ENCODE data around the gene SLC25A10.

The SLC25A10 gene

DNA sequence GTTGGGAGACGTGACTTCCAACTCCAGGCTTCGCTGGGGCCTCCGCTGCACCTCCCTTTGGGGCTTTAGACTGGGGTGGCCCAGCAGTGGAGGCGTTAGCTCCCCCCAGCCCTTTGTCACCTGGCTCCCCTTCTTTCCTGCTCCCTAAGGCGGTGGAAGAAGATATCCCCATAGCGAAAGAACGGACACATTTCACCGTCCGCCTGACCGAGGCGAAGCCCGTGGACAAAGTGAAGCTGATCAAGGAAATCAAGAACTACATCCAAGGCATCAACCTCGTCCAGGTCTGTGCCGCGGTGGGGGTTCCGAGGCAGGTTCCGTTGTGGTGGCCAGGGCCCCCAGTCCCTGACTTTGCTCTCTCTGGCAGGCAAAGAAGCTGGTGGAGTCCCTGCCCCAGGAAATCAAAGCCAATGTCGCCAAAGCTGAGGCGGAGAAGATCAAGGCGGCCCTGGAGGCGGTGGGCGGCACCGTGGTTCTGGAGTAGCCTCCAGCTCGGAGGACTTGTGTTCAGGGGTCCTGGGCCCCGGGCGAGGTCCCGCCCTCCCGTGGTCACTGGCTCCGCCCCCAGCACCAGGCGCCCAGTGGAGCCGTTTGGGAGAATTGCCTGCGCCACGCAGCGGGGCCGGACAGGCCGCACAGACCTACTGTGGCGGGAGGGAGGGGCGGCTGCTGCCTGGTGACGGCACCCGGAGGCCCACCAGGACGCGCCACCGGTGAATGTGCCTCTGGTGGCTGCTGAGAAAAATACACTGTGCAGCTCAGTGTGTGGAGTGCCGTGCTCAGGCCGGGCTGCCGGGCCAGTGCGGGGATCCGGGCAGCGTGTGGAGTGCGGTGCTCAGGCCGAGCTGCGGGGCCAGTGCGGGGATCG lies 5.1 kb upstream of the SLC25A10 start:
- no peak for DNase-seq

DNA sequence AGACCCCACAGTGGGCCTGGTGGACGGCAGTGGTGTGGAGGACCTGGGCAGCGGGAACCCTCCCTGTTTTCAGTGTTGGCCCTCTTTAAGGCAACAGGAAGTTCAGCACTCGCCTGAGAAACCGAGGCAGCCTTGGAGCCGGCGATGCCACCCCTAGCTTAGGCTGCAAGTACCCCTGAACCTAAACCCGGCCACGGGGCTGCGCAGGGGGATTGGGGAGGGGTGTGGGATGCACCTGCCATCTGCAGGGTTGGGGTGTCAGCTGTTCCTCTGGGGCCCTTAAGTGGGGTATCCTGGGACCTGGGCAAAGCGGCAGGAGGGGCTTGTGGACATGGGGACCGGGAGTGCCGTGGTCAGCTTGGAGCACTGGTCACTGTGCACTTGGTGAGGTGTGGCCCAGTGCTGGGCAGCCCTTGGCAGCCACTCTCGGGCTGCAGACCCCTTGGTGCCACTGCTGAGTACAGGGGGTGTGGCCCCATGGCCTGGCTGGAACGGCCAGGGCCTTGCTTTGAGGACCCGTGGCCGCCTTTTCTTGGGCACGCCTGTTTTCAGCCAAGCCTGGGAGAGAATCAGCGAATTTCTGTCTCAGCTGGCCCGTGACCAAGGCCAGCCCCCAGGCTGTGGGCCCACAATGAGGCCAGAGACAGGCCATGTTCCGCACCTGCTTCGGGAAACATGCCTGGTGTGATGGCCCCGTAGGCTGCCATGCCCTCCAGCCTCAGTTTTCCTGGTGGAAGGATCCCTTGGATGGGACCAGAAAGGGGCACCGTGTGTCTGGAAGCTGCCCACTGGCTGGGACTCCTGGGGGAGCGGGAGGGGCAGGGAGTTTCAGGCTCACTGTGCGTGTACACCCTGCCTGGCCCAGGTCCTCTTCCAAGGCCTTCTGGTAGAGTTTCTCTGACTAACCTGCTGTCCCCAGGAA lies 4.1 kb upstream of the SLC25A10 start:
- DNase-seq = no peak

DNA sequence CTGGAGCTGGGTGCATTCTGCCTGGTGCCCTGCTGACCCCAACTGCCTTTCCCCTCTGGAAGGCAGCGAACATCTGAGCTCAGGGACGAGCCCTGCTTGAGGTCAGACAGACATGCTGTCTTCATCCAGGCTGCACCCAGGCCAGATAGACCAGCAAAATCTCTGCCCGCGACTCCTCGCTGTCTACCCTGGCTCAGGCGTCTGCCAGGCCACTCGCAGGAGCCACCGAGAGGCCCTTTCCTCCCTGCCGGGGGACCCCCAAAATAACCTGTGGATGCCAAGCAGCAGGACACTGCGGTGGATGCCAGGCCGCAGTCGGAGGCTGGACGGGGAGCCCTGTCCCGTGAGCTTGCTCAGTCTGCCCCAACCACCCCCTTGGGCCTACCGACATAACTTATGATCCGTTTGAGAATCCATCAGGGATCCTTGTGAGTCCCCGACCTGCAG lies 3.3 kb upstream of the SLC25A10 start:
- no peak for DNase-seq

DNA sequence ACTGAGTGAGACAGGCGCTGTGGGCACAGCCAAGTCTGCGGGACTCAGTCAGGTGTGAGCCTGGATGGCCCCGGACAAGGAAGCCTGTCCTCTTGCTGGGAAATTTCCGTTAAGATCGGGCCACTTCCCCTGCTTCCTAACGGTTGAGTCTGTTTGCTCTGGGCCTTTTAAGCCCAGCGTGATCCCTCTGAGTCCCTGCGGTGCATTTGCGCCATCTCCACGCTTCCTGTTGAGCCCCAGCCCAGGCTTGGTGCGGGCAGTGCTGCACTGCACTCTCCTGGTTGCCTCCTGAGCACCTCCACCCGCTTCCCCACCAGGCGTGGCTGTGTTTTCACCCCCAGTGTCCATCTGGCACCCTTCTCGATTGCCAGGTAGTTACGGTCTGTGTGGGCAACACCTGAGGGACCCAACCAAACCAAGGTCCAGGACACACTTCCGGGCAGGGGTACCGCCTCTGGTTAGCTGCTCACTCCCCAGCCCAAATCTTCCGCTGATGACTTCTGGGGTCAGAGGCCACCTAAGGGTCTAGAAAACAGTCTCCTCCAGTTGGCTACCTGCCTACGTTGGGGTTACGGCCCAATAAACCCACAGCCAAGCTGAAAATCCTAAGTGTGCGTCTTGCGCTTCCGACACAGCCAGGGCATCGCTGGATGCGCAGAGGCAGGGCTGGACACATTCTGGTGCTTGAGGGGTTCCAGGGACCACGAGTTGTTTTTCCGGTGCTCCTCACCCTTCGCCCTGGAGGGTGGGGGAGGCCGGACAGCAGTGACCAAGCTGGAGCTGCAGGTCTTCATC lies 1.4 kb upstream of the SLC25A10 start:
- DNase-seq = no peak

DNA sequence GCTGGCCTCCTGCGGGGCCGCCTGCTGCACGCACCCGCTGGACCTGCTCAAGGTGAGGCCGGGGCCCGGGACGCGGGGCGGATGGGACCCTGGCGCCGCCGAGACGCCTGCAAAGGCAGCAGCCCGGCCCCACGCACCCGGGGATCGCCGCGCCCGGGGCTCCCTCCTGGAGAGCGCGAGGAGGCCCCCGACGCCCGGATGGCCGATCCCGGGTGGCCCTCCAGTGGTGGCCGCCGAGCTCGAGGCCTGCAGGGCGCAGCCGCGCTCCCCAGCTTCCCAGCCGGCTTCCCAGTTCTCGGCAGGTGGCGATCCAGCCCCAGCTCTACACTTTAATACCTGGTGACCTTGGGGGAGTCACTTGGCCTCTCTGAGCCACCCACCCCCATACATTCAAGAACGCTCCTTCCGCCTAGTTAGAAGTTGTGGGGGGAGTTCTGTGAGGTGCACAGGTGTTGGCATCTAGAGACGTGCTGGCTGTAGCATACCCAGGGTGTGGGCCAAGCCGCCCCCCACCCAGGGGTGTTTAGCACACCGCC lies 452 bp downstream of the SLC25A10 start:
- no peak for DNase-seq

DNA sequence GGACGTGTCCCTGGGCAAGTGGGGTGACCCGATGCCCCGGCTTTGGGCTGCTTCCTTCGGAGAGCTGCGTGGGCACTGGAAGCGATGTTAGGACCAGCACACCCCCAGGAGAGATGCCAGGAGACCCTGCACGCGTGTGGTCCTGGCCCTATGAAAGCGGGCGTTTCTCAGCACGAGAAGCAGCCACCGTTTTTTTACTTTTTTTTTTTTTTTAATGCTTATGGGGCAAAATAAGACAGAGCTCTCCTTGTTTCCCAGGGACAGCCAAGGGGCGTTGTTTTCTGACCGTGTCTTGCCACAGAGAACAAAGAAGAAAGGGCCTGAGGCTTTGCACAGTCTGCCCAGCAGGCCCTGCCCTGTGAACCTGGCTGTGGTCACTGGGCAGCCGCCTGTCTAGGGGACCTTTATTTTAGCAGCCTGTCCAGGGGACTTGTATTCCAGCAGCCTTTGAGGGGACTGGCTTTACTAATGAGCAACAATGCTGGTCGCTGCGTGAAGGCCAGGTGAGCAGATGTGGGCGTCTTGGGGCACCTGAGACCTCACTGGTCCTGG lies 996 bp downstream of the SLC25A10 start:
- DNase-seq = no peak

DNA sequence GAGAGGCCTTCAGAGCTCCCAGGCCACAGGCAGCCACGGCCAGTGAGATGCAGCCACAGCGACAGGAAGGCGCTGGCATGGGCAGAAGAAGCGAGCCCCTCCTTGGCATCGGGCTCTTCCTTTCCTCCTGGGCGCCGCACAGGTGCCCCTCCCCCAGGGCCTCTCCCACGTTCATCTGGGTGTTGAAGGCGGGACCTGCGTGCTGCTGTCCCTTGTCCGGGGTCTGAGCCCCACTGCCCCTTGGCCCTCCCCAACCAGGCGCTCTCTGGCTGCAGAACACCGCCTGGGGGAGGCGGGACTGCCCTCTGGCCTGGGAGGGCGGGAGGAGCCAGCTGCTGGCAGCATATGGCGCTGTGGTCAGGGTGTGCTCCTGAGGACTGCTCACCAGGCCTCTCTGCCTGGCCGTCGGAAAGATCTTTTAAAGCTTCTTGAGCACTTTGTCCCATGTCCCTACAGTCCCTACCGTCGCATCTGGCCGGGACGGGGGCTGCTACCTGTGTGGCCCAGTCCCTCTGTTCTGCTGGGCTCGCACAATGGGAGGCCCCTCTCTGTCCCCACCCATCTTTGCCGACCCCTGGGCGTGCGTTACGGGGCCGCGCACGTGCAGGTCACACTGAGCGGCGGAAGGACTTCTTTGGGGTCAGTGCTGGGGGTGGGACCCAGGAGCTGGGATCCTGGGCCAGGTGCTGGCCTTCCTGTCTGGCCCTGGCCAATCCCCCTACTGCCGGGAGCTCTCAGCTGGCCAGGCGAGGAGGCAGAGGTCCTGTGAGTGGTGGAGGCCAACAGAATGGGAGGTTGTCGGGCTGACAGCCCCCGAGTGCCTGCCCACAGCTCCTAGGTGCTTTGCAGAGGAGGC lies 1.7 kb downstream of the SLC25A10 start:
- no peak for DNase-seq

DNA sequence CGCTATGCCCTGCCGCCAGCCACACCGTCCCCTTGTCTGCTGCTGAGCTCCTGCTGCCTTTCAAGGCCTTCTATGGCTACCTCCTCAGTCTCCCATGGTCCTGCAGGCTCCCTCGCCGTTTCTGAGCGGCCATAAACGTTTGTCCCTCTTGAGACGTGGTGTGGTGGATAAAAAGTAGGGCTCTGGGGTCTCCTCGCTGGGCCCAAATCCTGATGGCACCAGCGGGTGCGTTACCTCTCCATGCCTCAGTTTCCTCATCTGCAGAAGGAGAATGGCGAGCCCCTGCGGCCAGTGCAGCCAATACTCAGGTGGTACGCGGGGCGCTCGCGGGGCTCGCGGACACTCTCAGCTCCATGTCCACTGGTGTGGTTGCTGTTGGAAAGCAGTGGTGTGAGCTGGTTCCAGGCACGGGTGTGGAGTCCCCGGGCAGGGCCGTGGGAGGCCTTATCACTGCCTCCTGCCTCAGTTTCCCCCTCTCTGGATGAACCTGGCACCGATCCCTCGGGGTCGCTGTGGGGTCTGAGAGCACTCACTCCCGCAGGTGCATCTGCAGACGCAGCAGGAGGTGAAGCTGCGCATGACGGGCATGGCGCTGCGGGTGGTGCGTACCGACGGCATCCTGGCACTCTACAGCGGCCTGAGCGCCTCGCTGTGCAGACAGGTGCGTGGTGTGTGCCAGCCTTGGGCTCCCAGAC lies 2.5 kb downstream of the SLC25A10 start:
- DNase-seq = no peak

DNA sequence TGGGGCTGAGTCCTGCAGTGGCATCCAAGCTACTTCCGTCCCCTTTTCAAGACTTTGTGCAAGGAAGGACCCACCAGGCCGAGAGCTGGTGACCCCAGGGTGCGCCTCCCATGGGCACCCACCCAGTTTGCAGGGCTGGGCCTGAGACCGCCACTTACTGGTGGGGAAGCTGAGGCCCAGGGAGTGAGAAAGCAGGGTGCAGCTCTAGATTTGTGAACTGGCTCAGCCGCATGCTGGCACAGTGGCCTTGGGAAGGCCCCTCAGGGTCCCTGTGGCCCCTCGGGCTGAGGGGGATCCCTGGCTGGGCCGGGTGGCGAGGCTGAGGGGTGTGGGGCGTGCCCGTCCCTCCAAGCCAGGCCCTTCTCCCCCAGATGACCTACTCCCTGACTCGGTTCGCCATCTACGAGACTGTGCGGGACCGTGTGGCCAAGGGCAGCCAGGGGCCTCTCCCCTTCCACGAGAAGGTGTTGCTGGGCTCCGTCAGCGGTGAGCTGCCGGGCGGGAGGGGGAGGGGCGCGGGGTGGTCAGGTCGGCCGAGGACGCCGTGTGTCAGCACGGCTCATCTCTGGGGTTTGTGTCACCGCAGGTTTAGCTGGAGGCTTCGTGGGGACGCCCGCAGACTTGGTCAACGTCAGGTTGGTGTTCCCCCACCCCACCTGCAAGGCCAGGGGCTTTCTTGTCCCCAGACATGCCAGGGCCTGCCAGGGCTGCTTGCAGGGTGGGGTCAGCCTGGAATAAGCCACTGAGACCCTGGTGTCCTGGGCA lies 3.2 kb downstream of the SLC25A10 start:
- DNase-seq = no peak

DNA sequence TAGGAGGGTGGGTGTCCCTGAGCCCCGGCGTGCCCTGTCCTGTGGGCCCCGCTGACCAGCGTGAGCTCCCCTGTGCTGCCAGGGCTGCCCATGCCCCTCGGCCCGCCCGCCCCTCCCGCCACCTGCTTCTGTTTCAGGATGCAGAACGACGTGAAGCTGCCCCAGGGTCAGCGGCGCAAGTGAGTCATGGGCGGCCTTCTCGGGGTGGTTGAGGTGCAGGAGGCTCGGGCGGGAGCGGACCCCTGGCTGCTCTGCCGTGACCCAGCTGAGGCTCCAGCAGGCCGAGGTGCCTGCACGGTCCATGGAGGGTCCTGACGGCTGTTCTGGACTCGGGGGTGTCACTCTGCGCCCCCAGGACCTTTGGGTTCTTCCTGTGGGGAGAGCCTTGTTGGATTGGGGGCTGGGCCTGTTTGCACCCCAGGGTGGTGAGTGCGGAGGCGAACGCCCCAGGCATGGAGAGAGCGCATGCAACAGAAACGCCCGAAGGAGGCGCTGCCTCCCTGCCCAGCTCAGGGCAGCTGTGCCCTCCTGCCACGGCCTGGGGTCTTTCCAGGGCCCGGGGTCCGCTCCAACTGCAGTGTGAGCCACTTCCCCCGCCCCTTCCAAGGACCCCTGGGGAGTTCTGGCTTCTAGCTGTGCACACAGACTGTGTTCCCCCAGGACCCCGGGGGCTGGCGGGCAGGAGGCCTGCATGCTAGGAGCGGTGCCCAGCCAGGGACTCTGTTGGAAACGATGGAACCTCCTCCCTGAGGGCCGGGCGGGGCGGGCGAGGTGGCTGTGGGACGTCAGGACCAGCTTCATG lies 4.0 kb downstream of the SLC25A10 start:
- DNase-seq = no peak

DNA sequence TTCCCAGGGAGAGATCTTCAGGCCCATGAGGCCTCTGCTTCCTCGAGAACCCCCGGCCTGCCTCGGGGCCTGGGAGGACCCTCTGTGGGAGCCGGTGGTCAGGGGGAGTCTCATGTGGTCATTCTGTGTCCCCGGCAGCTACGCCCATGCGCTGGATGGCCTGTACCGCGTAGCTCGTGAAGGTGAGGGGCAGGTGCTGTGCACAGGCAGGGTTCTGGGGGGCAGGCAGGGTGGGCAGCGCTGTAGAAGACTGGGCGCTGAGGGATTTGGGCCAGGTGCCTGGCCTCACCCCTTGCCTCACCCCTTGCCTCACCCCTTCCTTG lies 4.6 kb downstream of the SLC25A10 start:
- no peak for DNase-seq

DNA sequence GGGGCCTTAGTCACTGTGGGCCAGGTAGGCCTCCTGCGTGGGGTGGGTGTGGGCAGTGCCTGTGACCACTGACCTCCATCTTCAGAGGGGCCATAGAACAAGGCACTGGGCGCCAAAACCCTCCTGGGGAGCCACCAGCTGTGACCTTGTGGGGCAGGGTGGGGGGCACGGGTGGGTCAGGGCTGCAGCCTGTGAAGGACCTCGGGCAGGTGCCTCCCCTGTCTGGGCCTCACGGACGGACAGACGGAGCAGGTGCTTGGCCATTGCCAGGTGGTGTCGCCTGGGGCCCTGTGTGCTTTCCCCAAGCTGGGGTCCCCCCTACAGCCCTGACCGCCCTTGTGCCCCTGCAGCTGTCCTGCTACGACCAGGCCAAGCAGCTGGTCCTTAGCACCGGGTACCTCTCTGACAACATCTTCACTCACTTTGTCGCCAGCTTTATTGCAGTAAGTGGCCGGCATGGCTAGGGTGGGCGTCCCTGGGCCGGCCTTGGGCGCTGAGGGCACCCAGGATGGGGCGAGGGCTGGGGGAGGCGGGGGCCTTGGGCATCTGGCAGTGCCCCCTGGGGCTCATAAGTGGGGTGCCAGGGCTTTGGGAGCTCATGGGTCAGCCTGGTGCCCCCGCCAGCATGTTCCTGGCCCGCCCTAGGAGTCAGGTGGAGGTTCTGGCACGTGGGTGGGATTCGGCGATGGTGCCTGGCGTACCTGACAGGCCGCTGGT lies 5.1 kb downstream of the SLC25A10 start:
- no peak for DNase-seq

DNA sequence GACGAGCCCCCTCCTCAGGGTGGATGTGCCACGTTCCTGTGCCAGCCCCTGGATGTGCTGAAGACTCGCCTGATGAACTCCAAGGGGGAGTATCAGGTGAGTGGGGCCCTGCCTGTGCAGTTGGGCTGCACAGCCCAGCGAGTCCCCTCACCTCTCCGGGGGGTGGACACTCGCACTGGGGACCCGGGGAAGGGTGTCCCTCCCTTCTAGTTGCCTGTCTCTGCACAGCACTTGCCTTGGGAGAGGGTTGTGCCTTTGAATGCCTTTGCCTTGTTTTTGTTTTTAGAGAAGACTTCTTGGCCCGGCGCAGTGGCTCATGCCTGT lies 5.6 kb downstream of the SLC25A10 start:
- no peak for DNase-seq

DNA sequence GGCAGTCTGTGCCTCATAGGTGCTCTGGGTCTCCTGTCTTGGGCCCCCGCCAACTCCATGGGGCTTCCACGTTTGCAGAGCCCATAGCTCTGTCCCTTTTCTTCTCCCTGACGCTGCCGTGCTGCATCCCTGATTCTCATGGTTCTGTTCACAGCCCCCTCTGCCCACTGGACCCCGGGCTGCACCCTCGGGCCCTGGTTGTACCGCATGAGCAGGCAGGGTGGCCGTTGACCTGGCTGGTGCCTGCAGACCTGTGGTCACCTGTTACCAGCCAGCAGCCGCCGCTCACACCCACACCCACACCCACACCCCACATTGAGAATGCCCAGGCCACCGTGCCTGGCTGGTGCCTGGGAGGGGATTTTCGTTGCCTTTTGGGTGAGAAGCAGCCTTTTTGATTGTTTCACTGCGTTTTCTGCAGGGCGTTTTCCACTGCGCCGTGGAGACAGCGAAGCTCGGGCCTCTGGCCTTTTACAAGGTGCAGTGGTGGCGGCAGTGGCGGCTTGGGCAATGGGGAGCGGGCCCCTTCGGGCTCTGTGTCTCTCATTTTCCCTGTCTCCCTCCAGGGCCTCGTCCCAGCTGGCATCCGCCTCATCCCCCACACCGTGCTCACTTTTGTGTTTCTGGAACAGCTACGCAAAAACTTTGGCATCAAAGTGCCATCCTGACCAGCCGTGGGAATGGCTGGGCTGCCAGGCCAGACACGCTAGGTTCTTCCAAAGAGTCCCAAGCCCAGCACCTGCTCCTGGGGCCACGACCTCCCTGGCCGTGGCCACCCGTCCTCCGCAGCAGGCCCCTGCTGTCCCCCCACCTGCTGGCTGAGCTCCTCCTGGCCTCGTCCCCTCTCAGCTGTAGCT lies 7.6 kb downstream of the SLC25A10 start:
- no peak for DNase-seq

DNA sequence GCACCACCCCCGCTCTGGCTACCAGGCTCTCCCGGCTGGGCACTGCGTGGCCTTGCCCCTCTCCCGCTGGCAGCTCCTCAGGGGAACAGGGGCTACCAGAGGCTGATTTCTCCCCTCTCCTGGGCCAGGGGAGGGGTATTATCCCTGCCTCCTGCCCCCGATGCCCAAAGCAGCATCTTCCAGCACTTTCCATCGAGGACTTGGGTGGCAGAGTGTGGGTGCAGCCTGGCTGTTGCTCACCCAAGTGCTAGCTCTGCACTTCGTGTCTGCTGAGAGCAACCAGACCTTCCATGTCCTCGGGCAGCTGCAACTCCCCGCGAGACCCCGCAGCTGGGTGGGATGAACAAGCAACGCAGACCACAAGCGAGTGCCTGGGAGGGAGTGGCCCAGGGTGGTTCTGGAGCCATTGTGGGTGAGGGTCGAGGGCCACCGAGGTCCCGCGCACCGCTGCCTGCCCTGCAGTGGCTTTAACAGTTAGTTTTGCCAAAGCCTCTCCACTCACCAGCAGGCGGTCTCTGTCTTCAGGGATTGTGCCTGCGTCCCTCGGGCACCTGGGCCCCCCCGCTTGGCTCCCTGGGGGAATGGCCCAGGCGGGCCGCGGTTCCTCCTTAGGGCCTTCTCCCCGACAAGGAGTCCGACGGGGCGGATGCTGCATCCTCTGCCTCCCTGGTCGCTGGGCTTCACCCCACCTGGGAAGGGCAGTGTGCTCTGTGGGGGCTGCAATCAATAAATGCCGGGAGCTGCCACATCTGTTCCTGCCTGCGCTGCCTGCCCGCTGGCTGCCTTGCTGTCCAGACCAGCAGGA lies 8.4 kb downstream of the SLC25A10 start:
- no peak for DNase-seq

DNA sequence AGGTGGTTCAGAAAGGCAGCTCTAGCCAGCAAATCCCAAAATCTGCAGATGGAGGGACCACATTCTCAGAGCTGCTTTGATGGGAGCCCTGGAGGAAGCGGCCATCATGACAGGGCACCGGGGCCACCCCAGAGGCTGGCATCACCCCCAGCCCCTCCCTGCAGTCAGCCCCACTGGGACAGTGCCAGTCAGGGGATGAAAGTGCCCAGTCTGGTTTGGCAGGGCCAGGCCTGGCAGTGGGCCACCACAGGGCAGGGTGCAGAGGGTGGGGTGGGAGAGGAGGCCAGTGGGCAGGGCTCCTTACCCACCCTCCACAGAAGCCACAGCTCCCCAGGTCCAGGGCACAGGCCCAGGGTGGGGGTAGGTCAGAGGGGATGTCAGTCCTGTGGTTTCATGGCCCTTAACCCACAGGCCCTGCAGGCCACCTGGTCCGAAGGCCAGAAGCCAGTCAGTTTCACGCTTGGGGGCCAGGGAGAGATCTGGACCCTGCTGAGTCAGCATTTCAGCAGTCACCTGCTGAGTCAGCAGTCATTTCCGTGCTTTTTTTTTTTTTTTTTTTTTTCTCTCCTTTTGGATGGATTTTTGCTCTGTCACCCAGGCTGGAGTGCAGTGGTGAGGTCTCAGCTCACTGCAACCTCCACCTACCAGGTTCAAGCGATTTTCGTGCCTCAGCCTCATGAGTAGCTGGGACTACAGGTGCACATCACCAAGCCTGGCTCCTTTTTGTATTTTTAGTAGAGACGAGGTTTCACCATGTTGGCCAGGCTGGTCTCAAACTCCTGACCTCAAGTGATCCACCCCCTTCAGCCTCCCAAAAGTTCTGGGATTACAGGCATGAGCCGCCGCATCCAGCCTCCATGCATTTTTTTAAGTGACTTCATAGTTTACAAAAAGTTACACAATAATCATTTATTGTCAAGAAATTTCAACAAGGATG lies 10.4 kb downstream of the SLC25A10 start:
- peak; percentile 48 for DNase-seq
